Measurements from ENCODE around the gene LRRC1. TPM values are rescaled to one million over a fixed set of nuclear protein-coding genes. Genes with fewer than 3 reads are reported as not detected.

The LRRC1 gene
- total and polyA plus RNA-seq, 2 of the 13 experiments (the other 11 are each of a cell fraction or from before 2014, with no cell fraction given), result 15.6 to 27.7 TPM

DNA sequence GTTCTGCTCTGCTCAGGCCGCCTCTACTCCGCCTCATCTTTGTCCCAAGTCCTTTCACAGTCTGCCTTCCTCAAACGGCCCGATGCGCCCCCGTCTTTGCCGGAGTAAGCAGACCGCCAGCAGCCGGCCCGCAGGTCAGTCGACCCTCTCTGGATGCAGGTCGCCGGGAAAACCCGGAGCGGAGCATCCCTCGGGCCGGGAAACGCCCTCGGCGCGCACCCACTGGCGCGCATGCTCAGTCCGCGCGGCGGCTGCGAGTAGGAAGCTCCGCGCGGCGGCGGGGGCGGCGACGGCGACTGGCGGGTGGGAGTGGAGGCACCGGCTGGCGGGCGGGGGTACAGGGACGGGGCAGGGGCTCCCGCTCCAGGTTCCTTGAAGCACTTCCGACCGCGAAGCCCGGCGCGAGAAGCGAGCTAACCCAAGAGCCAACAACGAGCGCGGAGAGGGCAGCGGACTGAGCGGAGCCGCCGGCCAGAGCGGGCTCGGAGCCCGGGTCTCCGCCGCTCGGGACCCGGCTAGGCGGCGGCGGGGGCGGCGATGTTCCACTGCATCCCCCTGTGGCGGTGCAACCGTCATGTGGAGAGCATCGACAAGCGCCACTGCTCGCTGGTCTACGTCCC lies at the start of gene LRRC1 (continued):
- TF ChIP-seq ARNTL (CRISPR knock-in tag; IDR thresholded peaks at IDR 0.05), result peak; percentile 35; the same call in 1 of the 2 replicates
- TF ChIP-seq, protein P1, sequence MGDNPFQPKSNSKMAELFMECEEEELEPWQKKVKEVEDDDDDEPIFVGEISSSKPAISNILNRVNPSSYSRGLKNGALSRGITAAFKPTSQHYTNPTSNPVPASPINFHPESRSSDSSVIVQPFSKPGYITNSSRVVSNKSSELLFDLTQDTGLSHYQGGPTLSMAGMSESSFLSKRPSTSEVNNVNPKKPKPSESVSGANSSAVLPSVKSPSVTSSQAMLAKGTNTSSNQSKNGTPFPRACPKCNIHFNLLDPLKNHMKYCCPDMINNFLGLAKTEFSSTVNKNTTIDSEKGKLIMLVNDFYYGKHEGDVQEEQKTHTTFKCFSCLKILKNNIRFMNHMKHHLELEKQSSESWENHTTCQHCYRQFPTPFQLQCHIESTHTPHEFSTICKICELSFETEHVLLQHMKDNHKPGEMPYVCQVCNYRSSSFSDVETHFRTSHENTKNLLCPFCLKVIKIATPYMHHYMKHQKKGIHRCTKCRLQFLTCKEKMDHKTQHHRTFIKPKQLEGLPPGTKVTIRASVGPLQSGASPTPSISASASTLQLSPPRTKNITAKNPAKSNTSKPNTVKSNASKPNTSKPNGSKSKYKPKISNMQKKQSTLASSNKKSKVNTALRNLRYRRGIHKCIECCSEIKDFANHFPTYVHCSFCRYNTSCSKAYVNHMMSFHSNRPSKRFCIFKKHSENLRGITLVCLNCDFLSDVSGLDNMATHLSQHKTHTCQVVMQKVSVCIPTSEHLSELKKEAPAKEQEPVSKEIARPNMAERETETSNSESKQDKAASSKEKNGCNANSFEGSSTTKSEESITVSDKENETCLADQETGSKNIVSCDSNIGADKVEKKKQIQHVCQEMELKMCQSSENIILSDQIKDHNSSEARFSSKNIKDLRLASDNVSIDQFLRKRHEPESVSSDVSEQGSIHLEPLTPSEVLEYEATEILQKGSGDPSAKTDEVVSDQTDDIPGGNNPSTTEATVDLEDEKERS (CRISPR knock-in tag; IDR thresholded peaks at IDR 0.05), result no peak
- TF ChIP-seq PPARG (CRISPR knock-in tag; conservative IDR thresholded peaks at IDR 0.05), result peak; percentile 13; the same call in 1 of the 2 replicates
- TF ChIP-seq, protein P2, sequence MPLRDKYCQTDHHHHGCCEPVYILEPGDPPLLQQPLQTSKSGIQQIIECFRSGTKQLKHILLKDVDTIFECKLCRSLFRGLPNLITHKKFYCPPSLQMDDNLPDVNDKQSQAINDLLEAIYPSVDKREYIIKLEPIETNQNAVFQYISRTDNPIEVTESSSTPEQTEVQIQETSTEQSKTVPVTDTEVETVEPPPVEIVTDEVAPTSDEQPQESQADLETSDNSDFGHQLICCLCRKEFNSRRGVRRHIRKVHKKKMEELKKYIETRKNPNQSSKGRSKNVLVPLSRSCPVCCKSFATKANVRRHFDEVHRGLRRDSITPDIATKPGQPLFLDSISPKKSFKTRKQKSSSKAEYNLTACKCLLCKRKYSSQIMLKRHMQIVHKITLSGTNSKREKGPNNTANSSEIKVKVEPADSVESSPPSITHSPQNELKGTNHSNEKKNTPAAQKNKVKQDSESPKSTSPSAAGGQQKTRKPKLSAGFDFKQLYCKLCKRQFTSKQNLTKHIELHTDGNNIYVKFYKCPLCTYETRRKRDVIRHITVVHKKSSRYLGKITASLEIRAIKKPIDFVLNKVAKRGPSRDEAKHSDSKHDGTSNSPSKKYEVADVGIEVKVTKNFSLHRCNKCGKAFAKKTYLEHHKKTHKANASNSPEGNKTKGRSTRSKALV (CRISPR knock-in tag; IDR thresholded peaks at IDR 0.05), result no peak
- TF ChIP-seq, protein P3, sequence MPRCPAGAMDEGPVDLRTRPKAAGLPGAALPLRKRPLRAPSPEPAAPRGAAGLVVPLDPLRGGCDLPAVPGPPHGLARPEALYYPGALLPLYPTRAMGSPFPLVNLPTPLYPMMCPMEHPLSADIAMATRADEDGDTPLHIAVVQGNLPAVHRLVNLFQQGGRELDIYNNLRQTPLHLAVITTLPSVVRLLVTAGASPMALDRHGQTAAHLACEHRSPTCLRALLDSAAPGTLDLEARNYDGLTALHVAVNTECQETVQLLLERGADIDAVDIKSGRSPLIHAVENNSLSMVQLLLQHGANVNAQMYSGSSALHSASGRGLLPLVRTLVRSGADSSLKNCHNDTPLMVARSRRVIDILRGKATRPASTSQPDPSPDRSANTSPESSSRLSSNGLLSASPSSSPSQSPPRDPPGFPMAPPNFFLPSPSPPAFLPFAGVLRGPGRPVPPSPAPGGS (CRISPR knock-in tag; IDR thresholded peaks at IDR 0.05), result no peak; the same call in 1 of the 2 replicates
- TF ChIP-seq ZNF670 (CRISPR knock-in tag; IDR thresholded peaks at IDR 0.05; ENCODE audit: borderline replicate concordance), result peak; percentile 92
- no peak for TF ChIP-seq MBD4 (IDR thresholded peaks at IDR 0.05; ENCODE audit: borderline replicate concordance, low read length)
- TF ChIP-seq ZBTB38 (CRISPR knock-in tag; IDR thresholded peaks at IDR 0.05), result no peak
- TF ChIP-seq POLR2A (IDR thresholded peaks at IDR 0.05; ENCODE audit: insufficient read depth in 1 of 2, low read depth in 2 of 2, low read length in 2 of 2), result peak; percentile 83 to 89
- TF ChIP-seq PLRG1 (conservative IDR thresholded peaks at IDR 0.05), result no peak
- no peak for TF ChIP-seq ZNF629 (CRISPR knock-in tag; conservative IDR thresholded peaks at IDR 0.05)
- peak; percentile 34; the same call in 1 of the 2 replicates for TF ChIP-seq MEF2D (CRISPR knock-in tag; IDR thresholded peaks at IDR 0.05)
- TF ChIP-seq SRY (CRISPR knock-in tag; IDR thresholded peaks at IDR 0.05), result no peak; the same call in 1 of the 2 replicates
- TF ChIP-seq, protein P4, sequence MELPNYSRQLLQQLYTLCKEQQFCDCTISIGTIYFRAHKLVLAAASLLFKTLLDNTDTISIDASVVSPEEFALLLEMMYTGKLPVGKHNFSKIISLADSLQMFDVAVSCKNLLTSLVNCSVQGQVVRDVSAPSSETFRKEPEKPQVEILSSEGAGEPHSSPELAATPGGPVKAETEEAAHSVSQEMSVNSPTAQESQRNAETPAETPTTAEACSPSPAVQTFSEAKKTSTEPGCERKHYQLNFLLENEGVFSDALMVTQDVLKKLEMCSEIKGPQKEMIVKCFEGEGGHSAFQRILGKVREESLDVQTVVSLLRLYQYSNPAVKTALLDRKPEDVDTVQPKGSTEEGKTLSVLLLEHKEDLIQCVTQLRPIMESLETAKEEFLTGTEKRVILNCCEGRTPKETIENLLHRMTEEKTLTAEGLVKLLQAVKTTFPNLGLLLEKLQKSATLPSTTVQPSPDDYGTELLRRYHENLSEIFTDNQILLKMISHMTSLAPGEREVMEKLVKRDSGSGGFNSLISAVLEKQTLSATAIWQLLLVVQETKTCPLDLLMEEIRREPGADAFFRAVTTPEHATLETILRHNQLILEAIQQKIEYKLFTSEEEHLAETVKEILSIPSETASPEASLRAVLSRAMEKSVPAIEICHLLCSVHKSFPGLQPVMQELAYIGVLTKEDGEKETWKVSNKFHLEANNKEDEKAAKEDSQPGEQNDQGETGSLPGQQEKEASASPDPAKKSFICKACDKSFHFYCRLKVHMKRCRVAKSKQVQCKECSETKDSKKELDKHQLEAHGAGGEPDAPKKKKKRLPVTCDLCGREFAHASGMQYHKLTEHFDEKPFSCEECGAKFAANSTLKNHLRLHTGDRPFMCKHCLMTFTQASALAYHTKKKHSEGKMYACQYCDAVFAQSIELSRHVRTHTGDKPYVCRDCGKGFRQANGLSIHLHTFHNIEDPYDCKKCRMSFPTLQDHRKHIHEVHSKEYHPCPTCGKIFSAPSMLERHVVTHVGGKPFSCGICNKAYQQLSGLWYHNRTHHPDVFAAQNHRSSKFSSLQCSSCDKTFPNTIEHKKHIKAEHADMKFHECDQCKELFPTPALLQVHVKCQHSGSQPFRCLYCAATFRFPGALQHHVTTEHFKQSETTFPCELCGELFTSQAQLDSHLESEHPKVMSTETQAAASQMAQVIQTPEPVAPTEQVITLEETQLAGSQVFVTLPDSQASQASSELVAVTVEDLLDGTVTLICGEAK (IDR thresholded peaks at IDR 0.05), result no peak
- TF ChIP-seq, protein P4 (CRISPR knock-in tag; IDR thresholded peaks at IDR 0.05), result peak; percentile 45; the same call in 1 of the 2 replicates

Measured in HepG2 (cell line).